Measurements from ENCODE around the gene NECTIN1. TPM values are rescaled to one million over a fixed set of nuclear protein-coding genes. Genes with fewer than 3 reads are reported as not detected.

NECTIN1 gene
- total RNA-seq, 1 donor from 2014 or later = 58.2 TPM

DNA sequence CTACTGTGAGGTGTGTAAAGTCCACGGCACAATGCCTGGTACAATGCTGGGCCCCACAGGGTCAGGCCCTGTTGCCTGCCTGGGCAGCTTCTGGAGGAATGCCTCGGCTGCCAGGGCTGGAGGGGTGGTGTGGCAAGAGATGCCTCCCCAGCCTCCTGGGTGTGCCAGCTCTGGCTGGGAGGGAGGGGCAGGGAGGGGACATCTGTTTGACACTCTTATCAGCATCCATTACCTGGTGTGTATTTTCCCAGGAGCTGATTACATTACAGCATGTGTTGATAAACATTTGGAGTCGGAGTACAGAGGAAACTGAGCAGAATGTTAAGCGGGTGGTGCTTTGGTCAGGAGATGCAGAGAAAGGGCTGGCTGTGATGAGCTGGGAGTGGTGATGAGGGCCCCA lies 11.0 kb upstream of the NECTIN1 start:
- intact Hi-C loops (cut with DNase I) = loop anchor here (10.0 kb wide), 1 partner anchor 255 kb away; no protein-coding TSS in a partner anchor

DNA sequence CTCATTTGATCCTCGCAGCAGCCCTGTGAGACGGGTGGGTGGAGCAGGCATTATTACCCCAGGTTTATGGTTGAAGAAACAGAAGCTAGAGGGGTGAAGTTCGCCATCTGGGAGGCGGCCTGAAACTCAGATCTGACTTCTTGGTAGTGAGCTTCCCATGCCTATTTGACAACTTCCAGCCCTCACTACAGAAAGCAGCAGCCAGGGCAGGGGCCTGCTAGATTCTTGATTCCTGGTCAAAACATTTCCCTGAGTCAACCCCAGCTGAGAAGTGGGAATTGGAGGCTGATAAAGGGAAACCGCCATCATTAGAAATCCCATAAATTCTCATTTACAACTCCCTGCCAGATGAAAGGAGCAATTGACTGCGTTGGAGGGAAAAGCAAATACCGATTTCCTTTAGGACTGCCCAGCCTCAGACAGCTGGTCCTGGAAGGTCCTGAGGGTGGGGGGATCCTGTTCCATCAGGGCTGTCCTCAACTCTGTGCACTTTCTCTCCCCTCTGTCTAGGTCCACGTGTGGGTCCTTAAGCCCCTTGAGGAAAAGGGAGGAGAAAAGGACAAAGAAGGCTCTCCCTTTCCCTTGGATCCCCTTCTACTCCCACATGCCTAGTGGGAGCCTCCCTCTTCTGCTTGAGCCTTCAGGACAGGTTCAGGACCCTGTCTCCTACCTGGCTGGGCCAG lies 10.2 kb upstream of the NECTIN1 start:
- TF ChIP-seq POLR2A (IDR thresholded peaks at IDR 0.05) (no peak), CTCF (IDR thresholded peaks at IDR 0.05) (no peak), POLR2AphosphoS5 (IDR thresholded peaks at IDR 0.05; ENCODE audit: insufficient read depth in 1 of 2, low read depth in 1 of 2) (no peak)
- H3K36me3 ChIP-seq = no peaks in the 10 kb centered on the region
- no peaks in the 10 kb centered on the region for H3K27me3 ChIP-seq
- intact Hi-C loops (cut with DNase I) = no loop called here
- no peak overlapping the region for H3K27ac ChIP-seq
- H3K4me1 ChIP-seq = peaks cover 25% of the 10 kb centered on the region
- H3K4me3 ChIP-seq = no peak overlapping the region
- no peaks in the 10 kb centered on the region for H3K9me3 ChIP-seq
- DNase-seq (ENCODE audit: extremely low spot score in 2 of 2) = no peak

More for the DNA sequence above, 11.0 kb upstream of the NECTIN1 start:
- Histone ChIP-seq H3K9me3 (no peaks in the 10 kb centered on the region), H3K27ac (no peak overlapping the region), H3K36me3 (no peaks in the 10 kb centered on the region), H3K4me3 (no peak overlapping the region), H3K27me3 (no peaks in the 10 kb centered on the region), H3K4me1 (peaks cover 25% of the 10 kb centered on the region)
- no peak for TF ChIP-seq POLR2A (IDR thresholded peaks at IDR 0.05)
- TF ChIP-seq POLR2AphosphoS5 (IDR thresholded peaks at IDR 0.05; ENCODE audit: insufficient read depth in 1 of 2, low read depth in 1 of 2) = no peak
- TF ChIP-seq CTCF (IDR thresholded peaks at IDR 0.05) = no peak
- DNase-seq (ENCODE audit: extremely low spot score in 2 of 2) = no peak

DNA sequence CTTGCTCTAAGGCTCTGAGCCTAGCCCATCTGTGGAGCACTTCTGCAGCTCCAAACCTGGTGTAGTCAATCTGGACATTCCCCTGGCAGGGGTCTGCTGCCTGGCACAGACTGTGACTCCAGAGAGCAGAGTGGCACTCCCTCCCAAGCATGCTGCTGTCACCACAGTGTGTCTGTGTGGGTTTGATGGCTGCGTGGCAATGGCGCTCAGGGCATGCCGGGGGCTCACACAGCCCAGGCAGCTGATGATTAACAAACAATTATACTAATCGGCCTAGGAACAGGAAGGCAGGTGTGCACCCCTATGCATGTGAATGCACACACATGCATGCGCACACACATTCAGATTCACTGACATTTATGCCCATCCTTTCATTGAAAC lies 9.0 kb upstream of the NECTIN1 start:
- Histone ChIP-seq H3K4me3 (no peak overlapping the region), H3K36me3 (no peaks in the 10 kb centered on the region), H3K9me3 (no peaks in the 10 kb centered on the region), H3K27ac (no peak overlapping the region), H3K27me3 (no peaks in the 10 kb centered on the region), H3K4me1 (peaks cover 25% of the 10 kb centered on the region)
- intact Hi-C loops (cut with DNase I) = no loop called here
- no peak for DNase-seq (ENCODE audit: extremely low spot score in 2 of 2)
- TF ChIP-seq CTCF (IDR thresholded peaks at IDR 0.05) = no peak
- TF ChIP-seq POLR2A (IDR thresholded peaks at IDR 0.05) = no peak
- no peak for TF ChIP-seq POLR2AphosphoS5 (IDR thresholded peaks at IDR 0.05; ENCODE audit: insufficient read depth in 1 of 2, low read depth in 1 of 2)

DNA sequence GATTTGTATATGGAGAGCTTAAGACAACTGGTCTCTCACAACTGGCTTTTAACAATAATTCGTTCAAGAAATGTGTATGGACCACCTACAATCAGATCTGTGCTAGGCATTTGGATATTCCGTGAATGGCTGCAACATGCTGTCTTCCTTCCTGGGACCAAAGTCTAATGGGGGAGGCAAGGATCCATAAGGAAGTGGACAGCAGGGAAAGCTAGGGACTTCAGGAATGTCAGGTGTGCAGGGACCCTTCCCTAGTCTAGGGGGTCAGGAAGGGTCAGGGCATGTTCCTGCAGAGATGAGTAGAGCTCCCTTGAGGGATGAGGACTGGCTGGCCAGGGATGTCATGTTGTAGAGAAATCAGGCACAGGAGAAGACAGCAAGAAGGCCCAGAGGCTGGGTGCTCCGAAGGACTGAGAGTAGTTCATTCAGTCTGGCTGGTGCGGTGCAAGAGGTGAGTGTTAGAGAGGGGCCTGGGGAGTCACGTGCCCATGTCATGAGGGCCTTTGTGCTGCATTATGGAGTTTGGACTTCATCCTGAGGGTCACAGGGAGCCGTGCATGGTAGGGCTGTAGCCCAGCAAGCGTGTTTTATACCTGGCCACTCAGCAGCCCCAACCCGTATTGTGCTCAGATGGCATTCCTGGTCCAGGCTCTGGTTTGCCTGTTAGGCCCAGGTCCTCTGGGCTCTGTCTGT lies 8.5 kb upstream of the NECTIN1 start:
- no peaks in the 10 kb centered on the region for H3K27me3 ChIP-seq
- H3K27ac ChIP-seq = no peak overlapping the region
- H3K4me1 ChIP-seq = peaks cover 22% of the 10 kb centered on the region
- H3K4me3 ChIP-seq = no peak overlapping the region
- TF ChIP-seq POLR2A (IDR thresholded peaks at IDR 0.05) (no peak), CTCF (IDR thresholded peaks at IDR 0.05) (no peak), POLR2AphosphoS5 (IDR thresholded peaks at IDR 0.05; ENCODE audit: insufficient read depth in 1 of 2, low read depth in 1 of 2) (no peak)
- no peaks in the 10 kb centered on the region for H3K36me3 ChIP-seq
- H3K9me3 ChIP-seq = no peaks in the 10 kb centered on the region
- no peak for DNase-seq (ENCODE audit: extremely low spot score in 2 of 2)
- intact Hi-C loops (cut with DNase I) = no loop called here

GRCh38 chr11:119734788-119735187 lies 5.8 kb upstream of the NECTIN1 start:
- no peak for TF ChIP-seq CTCF (IDR thresholded peaks at IDR 0.05)
- TF ChIP-seq POLR2A (IDR thresholded peaks at IDR 0.05) = no peak
- TF ChIP-seq POLR2AphosphoS5 (IDR thresholded peaks at IDR 0.05; ENCODE audit: insufficient read depth in 1 of 2, low read depth in 1 of 2) = no peak
- H3K4me3 ChIP-seq = no peak overlapping the region
- no peaks in the 10 kb centered on the region for H3K36me3 ChIP-seq
- intact Hi-C loops (cut with DNase I) = no loop called here
- H3K27me3 ChIP-seq = no peaks in the 10 kb centered on the region
- H3K9me3 ChIP-seq = no peaks in the 10 kb centered on the region
- no peak overlapping the region for H3K27ac ChIP-seq
- DNase-seq (ENCODE audit: extremely low spot score in 2 of 2) = no peak
- H3K4me1 ChIP-seq = peaks cover 15% of the 10 kb centered on the region
